Daoy (cell line): ENCODE data around the gene KIAA1328. TPM values are rescaled to one million over a fixed set of nuclear protein-coding genes. Genes with fewer than 3 reads are reported as not detected.

Source experiments
- DNase-seq: peaks from one replicate; pipeline ENCODE4 v3.0.0-alpha.2; 2015; ENCODE audit warnings: low read depth
- total RNA-seq: library from RNA; depleted of rRNA; stranded (reverse); fragments of >200 nt; shearing (Covaris generic); gene quantifications from 2 replicates; pipeline ENCODE4 v1.2.3, GENCODE V29; 2014; rRNA removed

The KIAA1328 gene
- total RNA-seq, 1 experiment from 2014 or later: 4.6 TPM

DNA sequence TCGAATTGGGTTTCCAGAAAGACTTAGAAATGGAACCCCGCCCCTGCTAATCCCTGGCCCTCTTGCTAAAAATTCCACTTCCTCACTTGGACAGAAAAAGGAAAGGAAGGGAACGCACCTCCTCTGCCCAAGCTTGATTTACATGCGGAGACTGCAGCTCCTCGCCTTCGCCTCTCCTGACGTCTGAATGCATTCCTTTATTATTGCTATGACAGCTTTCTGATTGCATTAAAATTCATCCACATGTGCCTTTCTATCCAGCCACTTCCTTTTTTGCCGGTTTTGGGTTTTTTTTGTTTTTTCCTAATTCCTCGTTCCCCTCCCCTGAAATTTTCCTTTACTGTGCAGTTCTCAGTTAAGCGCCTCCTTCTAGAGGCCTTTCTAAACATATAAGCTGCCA is 448.9 kb downstream of the KIAA1328 start:
- DNase-seq: no peak

Other genes starting within 250 kb of the KIAA1328 start
- gene TPGS2, start 125 bp upstream of the KIAA1328 start, total RNA-seq: 109 and 125 TPM in 2 replicates